MM.1S (cell line): Measurements from ENCODE around the gene TMEM238.

ENCODE experiments used
- EZH2 ChIP-seq: fragments of 300-600 bp; sonication (generic); optimal IDR thresholded peaks from 2 replicates; pipeline ENCODE3; 2017; ENCODE audit warnings: low read depth, mild to moderate bottlenecking, antibody characterized with exemption, low read length, mixed read lengths
- EZH2phosphoT487 ChIP-seq: fragments of 300-600 bp; sonication (generic); IDR thresholded peaks from 2 replicates; pipeline ENCODE4 v1.6.1; 2018; ENCODE audit warnings: antibody characterized with exemption, low read length
- TF ChIP-seq, protein P1 (sequence below): fragments of 300-600 bp; sonication (generic); IDR thresholded peaks from 2 replicates; pipeline ENCODE4 v1.5.1; 2016; ENCODE audit warnings: antibody characterized with exemption, low read length, mixed read lengths

DNA sequence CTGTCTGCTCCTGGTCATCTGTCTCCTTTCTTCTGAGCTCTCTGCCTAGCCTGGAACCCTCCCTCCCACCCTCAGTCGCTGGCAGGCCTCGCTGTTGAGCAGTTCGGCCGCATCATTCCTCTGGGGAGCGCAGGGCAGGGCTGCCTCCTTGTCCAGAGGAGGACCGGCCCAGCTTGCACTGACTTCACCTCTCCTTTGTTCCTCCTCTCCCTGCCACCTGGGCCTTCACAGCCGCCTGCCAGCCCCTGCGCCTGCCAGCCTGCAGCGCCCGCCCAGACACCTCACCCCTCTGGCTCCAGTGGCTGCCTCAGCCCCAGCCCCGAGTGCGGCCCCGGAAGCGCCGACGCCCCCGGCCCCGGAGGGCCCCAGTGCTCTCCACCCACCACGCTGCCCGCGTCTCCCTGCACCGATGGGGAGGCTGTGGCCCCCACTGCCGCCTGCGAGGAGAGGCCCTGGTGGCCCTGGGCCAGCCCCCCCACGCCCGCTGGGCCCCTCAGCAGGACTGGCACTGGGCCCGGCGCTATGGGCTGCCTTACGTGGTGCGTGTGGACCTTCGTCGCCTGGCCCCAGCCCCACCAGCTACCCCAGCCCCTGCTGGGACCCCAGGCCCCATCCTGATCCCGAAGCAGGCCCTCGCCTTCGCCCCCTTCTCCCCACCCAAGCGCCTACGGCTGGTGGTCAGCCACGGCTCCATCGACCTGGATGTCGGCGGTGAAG is 37.2 kb downstream of the TMEM238 start:
- TF ChIP-seq, protein P1, sequence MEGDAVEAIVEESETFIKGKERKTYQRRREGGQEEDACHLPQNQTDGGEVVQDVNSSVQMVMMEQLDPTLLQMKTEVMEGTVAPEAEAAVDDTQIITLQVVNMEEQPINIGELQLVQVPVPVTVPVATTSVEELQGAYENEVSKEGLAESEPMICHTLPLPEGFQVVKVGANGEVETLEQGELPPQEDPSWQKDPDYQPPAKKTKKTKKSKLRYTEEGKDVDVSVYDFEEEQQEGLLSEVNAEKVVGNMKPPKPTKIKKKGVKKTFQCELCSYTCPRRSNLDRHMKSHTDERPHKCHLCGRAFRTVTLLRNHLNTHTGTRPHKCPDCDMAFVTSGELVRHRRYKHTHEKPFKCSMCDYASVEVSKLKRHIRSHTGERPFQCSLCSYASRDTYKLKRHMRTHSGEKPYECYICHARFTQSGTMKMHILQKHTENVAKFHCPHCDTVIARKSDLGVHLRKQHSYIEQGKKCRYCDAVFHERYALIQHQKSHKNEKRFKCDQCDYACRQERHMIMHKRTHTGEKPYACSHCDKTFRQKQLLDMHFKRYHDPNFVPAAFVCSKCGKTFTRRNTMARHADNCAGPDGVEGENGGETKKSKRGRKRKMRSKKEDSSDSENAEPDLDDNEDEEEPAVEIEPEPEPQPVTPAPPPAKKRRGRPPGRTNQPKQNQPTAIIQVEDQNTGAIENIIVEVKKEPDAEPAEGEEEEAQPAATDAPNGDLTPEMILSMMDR, result no peak
- TF ChIP-seq EZH2, result no peak
- TF ChIP-seq EZH2phosphoT487, result no peak
